SK-N-SH treated with all-trans-retinoic acid at 6 μM for 48 hours (cell line): ENCODE data around the gene MOGAT1.

Experiments used
- GLIS3 ChIP-seq: fragments of 250-450 bp; sonication (Bioruptor Pico); IDR thresholded peaks from 2 replicates; pipeline ENCODE4 v1.5.0; 2020; ENCODE audit warnings: mild to moderate bottlenecking, moderate library complexity
- POU6F1 ChIP-seq: fragments of 250-450 bp; sonication (Bioruptor Pico); IDR thresholded peaks from 2 replicates; pipeline ENCODE4 v1.8.0; 2021; ENCODE audit warnings: low read depth, mild to moderate bottlenecking, moderate library complexity, borderline replicate concordance
- ZC3H10 ChIP-seq: fragments of 250-450 bp; sonication (Bioruptor Pico); IDR thresholded peaks from 2 replicates; pipeline ENCODE4 v1.5.1; 2021; ENCODE audit warnings: mild to moderate bottlenecking, moderate library complexity
- ZFP30 ChIP-seq: fragments of 450-650 bp; formaldehyde crosslinking; IDR thresholded peaks from 2 replicates; pipeline ENCODE4 v1.5.0; 2022; ENCODE audit warnings: mild to moderate bottlenecking, moderate library complexity
- ZNF70 ChIP-seq: fragments of 450-650 bp; formaldehyde crosslinking; IDR thresholded peaks from 2 replicates; pipeline ENCODE4 v1.5.0; 2020; ENCODE audit warnings: mild to moderate bottlenecking, moderate library complexity

- TF ChIP-seq ZNF70 (no peak), ZC3H10 (CRISPR knock-in tag) (no peak), ZFP30 (CRISPR knock-in tag) (no peak), GLIS3 (CRISPR knock-in tag) (no peak), POU6F1 (CRISPR knock-in tag) (no peak)
Observed at GRCh38 chr2:222627764-222628163, 43.7 kb upstream of the MOGAT1 start.
